MCF 10A (cell line): ENCODE results near the gene TMEM114. TPM values are rescaled to one million over a fixed set of nuclear protein-coding genes. Genes with fewer than 3 reads are reported as not detected.
A peak's percentile ranks its signal among the peaks of the same experiment; 100 is the strongest.

Experiments used
- BruUV-seq: library from RNA; stranded (reverse); fragments of 400-500 nt; replicated peaks from 2 replicates; lab custom pipeline; 2021; lab: Mats Ljungman, UMichigan
- CTCF ChIA-PET: fragments of 300-600 bp; sonication (Branson Sonifier 250); formaldehyde crosslinking; extraction: SDS; loops from one replicate; lab custom pipeline; 2021; ENCODE audit warnings: antibody characterized with exemption, inconsistent platforms; lab: Yijun Ruan, JAX
- POLR2A ChIA-PET: fragments of 300-600, 350-650 bp; sonication (Branson Sonifier 250); formaldehyde crosslinking; extraction: SDS; loops from one replicate; lab custom pipeline; 2020; ENCODE audit warnings: antibody characterized with exemption, inconsistent platforms; lab: Yijun Ruan, JAX
- DNase-seq: peaks from one replicate; pipeline ENCODE4 v3.0.0-alpha.2; 2018; ENCODE audit not compliant: unreplicated experiment
- H3K27ac Mint-ChIP-seq: one replicate; pipeline ENCODE4 v1.8.0; 2022; ENCODE audit warnings: mild to moderate bottlenecking, low read depth, mixed read lengths; ENCODE audit not compliant: unreplicated experiment
- H3K27me3 Mint-ChIP-seq: one replicate; pipeline ENCODE4 v1.8.0; 2022; ENCODE audit warnings: mixed read lengths; ENCODE audit not compliant: insufficient read depth, unreplicated experiment
- H3K36me3 Mint-ChIP-seq: one replicate; pipeline ENCODE4 v1.8.0; 2022; ENCODE audit warnings: mild to moderate bottlenecking, moderate library complexity, mixed read lengths; ENCODE audit not compliant: insufficient read depth, unreplicated experiment
- H3K4me1 Mint-ChIP-seq: one replicate; pipeline ENCODE4 v1.8.0; 2022; ENCODE audit warnings: mixed read lengths; ENCODE audit not compliant: insufficient read depth, unreplicated experiment
- H3K4me3 Mint-ChIP-seq: one replicate; pipeline ENCODE4 v1.8.0; 2022; ENCODE audit warnings: mild to moderate bottlenecking, moderate library complexity, mixed read lengths; ENCODE audit not compliant: unreplicated experiment
- H3K9me3 Mint-ChIP-seq: one replicate; pipeline ENCODE4 v1.8.0; 2022; ENCODE audit warnings: mixed read lengths; ENCODE audit not compliant: unreplicated experiment
- CTCF ChIP-seq: fragments of 200-600 bp; IDR thresholded peaks from one replicate; pipeline ENCODE4 v1.8.0; 2022; ENCODE audit warnings: antibody characterized with exemption, mild to moderate bottlenecking; ENCODE audit not compliant: unreplicated experiment
- intact Hi-C: fragments of 100-400 bp; cut with micrococcal nuclease; formaldehyde crosslinking; loops from 2 replicates; pipeline ENCODE4 v1.14.1; 2022
- total RNA-seq: library from RNA; stranded (reverse); gene quantifications from 2 replicates; pipeline ENCODE4 v1.2.3, GENCODE V29; 2022

Gene TMEM114
- total RNA-seq, 1 experiment from 2014 or later, result not detected

GRCh38 chr16:8623634-8624033 is 33.3 kb upstream of the TMEM114 start:
- ChIA-PET CTCF (interaction anchor here (0.6 to 3.3 kb wide), 11 partner anchors 12 to 247 kb away, joined by 3 to 19 read pairs (median 4); no protein-coding TSS in a partner anchor), POLR2A (interaction anchor here (1.0 kb wide), 1 partner anchor 245 kb away, joined by 3 read pairs; the partner anchor contains the start of gene CARHSP1)
- Mint-ChIP-seq H3K4me3 (no peak overlapping the region), H3K4me1 (peaks cover 12% of the 10 kb centered on the region), H3K27me3 (no peaks in the 10 kb centered on the region), H3K9me3 (no peaks in the 10 kb centered on the region), H3K27ac (no peak overlapping the region), H3K36me3 (peaks cover 38% of the 10 kb centered on the region)
- DNase-seq, result no peak
- BruUV-seq, result no TSS peak
- intact Hi-C loops, result loop anchor here (5.0 kb wide), 1 partner anchor 56 kb away; no protein-coding TSS in a partner anchor
- no peak for TF ChIP-seq CTCF

DNA sequence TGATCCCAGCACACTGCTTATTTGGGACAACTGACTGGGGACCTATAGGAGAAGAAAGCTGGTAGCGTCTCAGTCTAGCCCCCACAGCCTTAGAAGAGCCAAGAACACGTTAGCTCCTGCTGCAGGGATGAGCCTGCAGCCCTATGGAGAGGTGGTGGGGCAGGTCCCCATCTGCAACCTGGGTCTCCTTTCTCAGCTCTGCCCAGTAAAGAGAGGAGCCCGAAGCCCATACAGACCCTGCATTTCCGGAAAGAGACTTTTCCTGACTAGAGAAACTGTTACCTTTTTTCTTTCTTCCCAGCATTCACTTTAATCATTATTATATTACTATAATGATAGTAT is 32.0 kb upstream of the TMEM114 start:
- peak overlapping the region; percentile 84 for H3K4me3 Mint-ChIP-seq
- peaks cover 24% of the 10 kb centered on the region for H3K36me3 Mint-ChIP-seq
- DNase-seq, result no peak
- H3K27ac Mint-ChIP-seq, result peak overlapping the region; percentile 92
- intact Hi-C loops, result loop anchor here (5.0 kb wide), 1 partner anchor 55 kb away; no protein-coding TSS in a partner anchor
- ChIA-PET CTCF (interaction anchor here (0.5 to 3.3 kb wide), 10 partner anchors 16 to 387 kb away, joined by 3 to 19 read pairs (median 3); no protein-coding TSS in a partner anchor), POLR2A (interaction anchor here (0.5 to 2.0 kb wide), 6 partner anchors 8 to 345 kb away, joined by 3 to 7 read pairs (median 5); partner anchors contain the start of gene CARHSP1)
- H3K4me1 Mint-ChIP-seq, result peaks cover 16% of the 10 kb centered on the region
- no peaks in the 10 kb centered on the region for H3K27me3 Mint-ChIP-seq
- TF ChIP-seq CTCF, result no peak
- no peaks in the 10 kb centered on the region for H3K9me3 Mint-ChIP-seq
- no TSS peak for BruUV-seq

- Mint-ChIP-seq H3K27ac (peak within 1 kb of the TSS; percentile 92), H3K4me1 (peaks cover 11% of the 10 kb centered on the region), H3K27me3 (no peaks in the 10 kb centered on the region), H3K36me3 (peaks cover 19% of the 10 kb centered on the region), H3K9me3 (no peaks in the 10 kb centered on the region), H3K4me3 (peak within 1 kb of the TSS; percentile 84)
- CTCF ChIA-PET, result interaction anchor here (0.5 to 3.3 kb wide), 10 partner anchors 15 to 387 kb away, joined by 3 to 19 read pairs (median 3); no protein-coding TSS in a partner anchor
- TF ChIP-seq CTCF, result no peak
- intact Hi-C loops, result loop anchor here (5.0 kb wide), 1 partner anchor 54 kb away; no protein-coding TSS in a partner anchor
- POLR2A ChIA-PET, result interaction anchor here (0.5 to 2.0 kb wide), 9 partner anchors 9 to 346 kb away, joined by 3 to 7 read pairs (median 5); partner anchors contain the start of gene CARHSP1
- DNase-seq, result peak; percentile 84
- BruUV-seq, result TSS peak; percentile 55
Observed at GRCh38 chr16:8621572-8622314, 31.4 kb upstream of the TMEM114 start, which contains the start of gene METTL22. Gene METTL22 (plus strand): TSS chr16:8621698. CDS start chr16:8625666, 3,968 bp downstream.

- CTCF ChIA-PET, result interaction anchor here (0.7 to 3.3 kb wide), 6 partner anchors 35 to 93 kb away, joined by 3 to 19 read pairs (median 6); no protein-coding TSS in a partner anchor
- intact Hi-C loops, result loop anchor here (5.0 kb wide), 1 partner anchor 54 kb away; no protein-coding TSS in a partner anchor
- Mint-ChIP-seq H3K4me1 (peaks cover 11% of the 10 kb centered on the region), H3K27me3 (no peaks in the 10 kb centered on the region), H3K27ac (peak overlapping the region; percentile 92), H3K4me3 (peak overlapping the region; percentile 84), H3K9me3 (no peaks in the 10 kb centered on the region), H3K36me3 (peaks cover 14% of the 10 kb centered on the region)
- no peak for TF ChIP-seq CTCF
- DNase-seq, result no peak
- no TSS peak for BruUV-seq
- POLR2A ChIA-PET, result interaction anchor here (0.8 to 2.0 kb wide), 6 partner anchors 9 to 247 kb away, joined by 3 to 7 read pairs (median 6); partner anchors contain the start of gene CARHSP1
Observed at GRCh38 chr16:8621222-8621571, 30.9 kb upstream of the TMEM114 start.
